Caco-2 (cell line): ENCODE measurements around the gene TMEM242. TPM values are rescaled to one million over a fixed set of nuclear protein-coding genes. Genes with fewer than 3 reads are reported as not detected.
"Not testable (repeated sequence)": the region's sequence is repeated elsewhere in the genome, so short reads cannot be mapped to it uniquely, and the experiment has no call there.

Experiments used
- BruUV-seq: library from RNA; stranded (reverse); fragments of 400-500 nt; replicated peaks from 2 replicates; lab custom pipeline; 2021; lab: Mats Ljungman, UMichigan
- CTCF ChIA-PET: fragments of 300-600 bp; sonication (Branson Sonifier 250); formaldehyde crosslinking; loops from one replicate; lab custom pipeline; 2022; ENCODE audit warnings: antibody characterized with exemption; lab: Charles Lee
- POLR2A ChIA-PET: fragments of 300-600 bp; sonication (Branson Sonifier 250); formaldehyde crosslinking; loops from one replicate; lab custom pipeline; 2022; ENCODE audit warnings: antibody characterized with exemption; lab: Charles Lee
- DNase-seq, 2 experiments: peaks; one replicate each; pipeline versions ENCODE4 v3.0.0 to v3.0.0-alpha.2; 2020 to 2022
- H3K27me3 ChIP-seq: replicated peaks from 2 replicates; pipeline ENCODE4 v1.6.0; 2011; ENCODE audit warnings: low read length; ENCODE audit not compliant: control insufficient read depth, insufficient read depth
- H3K36me3 ChIP-seq: 2 replicates; pipeline ENCODE4 v1.5.1; 2011; ENCODE audit warnings: low read length; ENCODE audit not compliant: control insufficient read depth, insufficient read depth
- H3K4me1 ChIP-seq: fragments of 250-450 bp; sonication (Bioruptor Pico); 2 replicates; pipeline ENCODE4 v1.5.1; 2020; ENCODE audit warnings: mild to moderate bottlenecking
- H3K4me3 ChIP-seq: 2 replicates; pipeline ENCODE4 v1.5.1; 2011; ENCODE audit warnings: low read depth, mild to moderate bottlenecking, control low read depth, low read length
- H3K9me3 ChIP-seq: fragments of 250-450 bp; sonication (Bioruptor Pico); 2 replicates; pipeline ENCODE4 v1.5.1; 2020; ENCODE audit warnings: mild to moderate bottlenecking, moderate library complexity
- H3K27ac Mint-ChIP-seq: one replicate; pipeline ENCODE4 v1.8.0; 2022; ENCODE audit warnings: mixed read lengths; ENCODE audit not compliant: unreplicated experiment
- H3K27me3 Mint-ChIP-seq: one replicate; pipeline ENCODE4 v1.8.0; 2022; ENCODE audit warnings: mixed read lengths; ENCODE audit not compliant: insufficient read depth, unreplicated experiment
- H3K36me3 Mint-ChIP-seq: one replicate; pipeline ENCODE4 v1.8.0; 2022; ENCODE audit warnings: mild to moderate bottlenecking, mixed read lengths; ENCODE audit not compliant: insufficient read depth, unreplicated experiment
- H3K4me1 Mint-ChIP-seq: one replicate; pipeline ENCODE4 v1.8.0; 2022; ENCODE audit warnings: low read depth, mixed read lengths; ENCODE audit not compliant: unreplicated experiment
- H3K4me3 Mint-ChIP-seq: one replicate; pipeline ENCODE4 v1.8.0; 2022; ENCODE audit warnings: mild to moderate bottlenecking, moderate library complexity, mixed read lengths; ENCODE audit not compliant: unreplicated experiment
- H3K9me3 Mint-ChIP-seq: one replicate; pipeline ENCODE4 v1.8.0; 2022; ENCODE audit warnings: mixed read lengths; ENCODE audit not compliant: unreplicated experiment
- CTCF ChIP-seq, 2 experiments: fragments of 200-600 bp in 1 of 2; IDR thresholded peaks; 1 replicate in 1 of 2; 2 replicates in 1 of 2; pipeline versions ENCODE4 v1.5.1 to v1.8.0; 2011 to 2022; ENCODE audit warnings: antibody characterized with exemption in 1 of 2, control low read depth in 1 of 2, inconsistent platforms in 1 of 2, low read depth in 1 of 2, low read length in 1 of 2, mild to moderate bottlenecking in 1 of 2, moderate library complexity in 1 of 2; ENCODE audit not compliant: insufficient read depth in 1 of 2, severe bottlenecking in 1 of 2, unreplicated experiment in 1 of 2
- intact Hi-C: fragments of 100-400 bp; cut with micrococcal nuclease; formaldehyde crosslinking; loops from one replicate; pipeline ENCODE4 v1.10.0; 2022; ENCODE audit not compliant: unreplicated experiment
- total RNA-seq: library from RNA; stranded (reverse); gene quantifications from 2 replicates; pipeline ENCODE4 v1.2.3, GENCODE V29; 2022

The TMEM242 gene
- total RNA-seq, 1 experiment from 2014 or later = 12.1 TPM

- ChIA-PET POLR2A (interaction anchor here (0.7 to 0.8 kb wide), 2 partner anchors 21 to 228 kb away, joined by 3 read pairs; no protein-coding TSS in a partner anchor), CTCF (no interaction called here)
- Mint-ChIP-seq H3K4me3 (no peak overlapping the region), H3K36me3 (no peaks in the 10 kb centered on the region), H3K27ac (no peak overlapping the region), H3K27me3 (no peaks in the 10 kb centered on the region), H3K9me3 (no peaks in the 10 kb centered on the region), H3K4me1 (no peaks in the 10 kb centered on the region)
- Histone ChIP-seq H3K4me3 (no peak overlapping the region), H3K36me3 (no peaks in the 10 kb centered on the region), H3K9me3 (no peaks in the 10 kb centered on the region), H3K27me3 (no peaks in the 10 kb centered on the region), H3K4me1 (no peaks in the 10 kb centered on the region)
- no peak for DNase-seq
- intact Hi-C loops = loop anchor here (1.0 kb wide), 1 partner anchor 31 kb away; no protein-coding TSS in a partner anchor
- no TSS peak for BruUV-seq
- no peak for TF ChIP-seq CTCF (IDR thresholded peaks at IDR 0.05; ENCODE audit: insufficient read depth in 1 of 2, low read depth in 1 of 2, low read length in 1 of 2, severe bottlenecking in 1 of 2, unreplicated experiment in 1 of 2)
Observed at GRCh38 chr6:157343732-157344131, 20.4 kb upstream of the TMEM242 start.

GRCh38 chr6:157339432-157339831, 16.1 kb upstream of the TMEM242 start:
- Histone ChIP-seq H3K4me3 (no peak overlapping the region), H3K9me3 (no peaks in the 10 kb centered on the region), H3K4me1 (0 out of 2 replicates have a peak, but pooled peaks cover 4% of the 10 kb centered on the region), H3K27me3 (no peaks in the 10 kb centered on the region), H3K36me3 (no peaks in the 10 kb centered on the region)
- POLR2A ChIA-PET = no interaction called here
- DNase-seq = no peak
- H3K27me3 Mint-ChIP-seq = no peaks in the 10 kb centered on the region
- intact Hi-C loops = loop anchor here (1.0 to 5.0 kb wide), 3 partner anchors 193 to 328 kb away; no protein-coding TSS in a partner anchor
- CTCF ChIA-PET = interaction anchor here (0.8 to 1.3 kb wide), 2 partner anchors 188 to 258 kb away, joined by 3 read pairs; no protein-coding TSS in a partner anchor
- H3K36me3 Mint-ChIP-seq = no peaks in the 10 kb centered on the region
- no peak overlapping the region for H3K27ac Mint-ChIP-seq
- H3K4me3 Mint-ChIP-seq = no peak overlapping the region
- no TSS peak for BruUV-seq
- H3K9me3 Mint-ChIP-seq = no peaks in the 10 kb centered on the region
- peak in 1 of 2 experiments; percentile 30 for TF ChIP-seq CTCF (IDR thresholded peaks at IDR 0.05; ENCODE audit: insufficient read depth in 1 of 2, low read depth in 1 of 2, low read length in 1 of 2, severe bottlenecking in 1 of 2, unreplicated experiment in 1 of 2)
- no peaks in the 10 kb centered on the region for H3K4me1 Mint-ChIP-seq

- Mint-ChIP-seq H3K4me1 (no peaks in the 10 kb centered on the region), H3K27ac (no peak overlapping the region), H3K9me3 (no peaks in the 10 kb centered on the region), H3K4me3 (no peak overlapping the region), H3K27me3 (no peaks in the 10 kb centered on the region), H3K36me3 (no peaks in the 10 kb centered on the region)
- H3K9me3 ChIP-seq = no peaks in the 10 kb centered on the region
- H3K4me3 ChIP-seq = no peak overlapping the region
- DNase-seq = no peak
- intact Hi-C loops = loop anchor here (5.0 kb wide), 1 partner anchor 195 kb away; no protein-coding TSS in a partner anchor
- ChIA-PET POLR2A (no interaction called here), CTCF (no interaction called here)
- H3K27me3 ChIP-seq = no peaks in the 10 kb centered on the region
- H3K36me3 ChIP-seq = no peaks in the 10 kb centered on the region
- TF ChIP-seq CTCF (IDR thresholded peaks at IDR 0.05; ENCODE audit: insufficient read depth in 1 of 2, low read depth in 1 of 2, low read length in 1 of 2, severe bottlenecking in 1 of 2, unreplicated experiment in 1 of 2) = no peak
- 0 out of 2 replicates have a peak, but pooled peaks cover 4% of the 10 kb centered on the region for H3K4me1 ChIP-seq
- no TSS peak for BruUV-seq
Observed at GRCh38 chr6:157337751-157338150, 14.4 kb upstream of the TMEM242 start.

GRCh38 chr6:157337276-157337675, 14.0 kb upstream of the TMEM242 start:
- POLR2A ChIA-PET, H3K4me3 Mint-ChIP-seq, H3K9me3 Mint-ChIP-seq: not testable (repeated sequence)

More at GRCh38 chr6:157337276-157337675, 14.0 kb upstream of the TMEM242 start:
- CTCF ChIA-PET, H3K36me3 ChIP-seq, H3K27me3 ChIP-seq, DNase-seq, H3K4me3 ChIP-seq, H3K9me3 ChIP-seq, H3K4me1 ChIP-seq, H3K4me1 Mint-ChIP-seq, H3K27me3 Mint-ChIP-seq, BruUV-seq, H3K36me3 Mint-ChIP-seq, H3K27ac Mint-ChIP-seq: not testable (repeated sequence)
- intact Hi-C loops = loop anchor here (5.0 kb wide), 1 partner anchor 195 kb away; no protein-coding TSS in a partner anchor
